ENCODE results near the gene PTPRT.
A peak's percentile ranks its signal among the peaks of the same experiment; 100 is the strongest.

PTPRT gene

DNA sequence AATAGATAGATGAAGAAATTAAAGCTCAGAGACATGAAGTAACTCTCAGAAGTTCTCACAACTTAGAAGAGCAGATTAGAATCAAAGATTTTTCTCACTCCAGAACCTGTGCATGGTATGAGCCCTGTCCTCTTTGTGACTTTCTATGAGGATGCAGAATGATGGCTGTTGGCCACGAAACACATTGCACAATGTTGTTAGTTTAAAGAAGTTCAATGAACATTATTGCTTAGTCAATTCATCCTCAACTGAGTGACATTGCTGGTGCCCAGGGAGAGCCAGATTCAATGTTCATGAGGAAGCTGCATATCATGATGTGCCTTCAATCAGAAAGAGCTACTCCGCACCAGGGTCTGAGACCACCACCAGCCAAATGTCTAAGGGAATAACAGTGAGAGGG lies 633.1 kb downstream of the PTPRT start:
- TF ChIP-seq, protein P1, sequence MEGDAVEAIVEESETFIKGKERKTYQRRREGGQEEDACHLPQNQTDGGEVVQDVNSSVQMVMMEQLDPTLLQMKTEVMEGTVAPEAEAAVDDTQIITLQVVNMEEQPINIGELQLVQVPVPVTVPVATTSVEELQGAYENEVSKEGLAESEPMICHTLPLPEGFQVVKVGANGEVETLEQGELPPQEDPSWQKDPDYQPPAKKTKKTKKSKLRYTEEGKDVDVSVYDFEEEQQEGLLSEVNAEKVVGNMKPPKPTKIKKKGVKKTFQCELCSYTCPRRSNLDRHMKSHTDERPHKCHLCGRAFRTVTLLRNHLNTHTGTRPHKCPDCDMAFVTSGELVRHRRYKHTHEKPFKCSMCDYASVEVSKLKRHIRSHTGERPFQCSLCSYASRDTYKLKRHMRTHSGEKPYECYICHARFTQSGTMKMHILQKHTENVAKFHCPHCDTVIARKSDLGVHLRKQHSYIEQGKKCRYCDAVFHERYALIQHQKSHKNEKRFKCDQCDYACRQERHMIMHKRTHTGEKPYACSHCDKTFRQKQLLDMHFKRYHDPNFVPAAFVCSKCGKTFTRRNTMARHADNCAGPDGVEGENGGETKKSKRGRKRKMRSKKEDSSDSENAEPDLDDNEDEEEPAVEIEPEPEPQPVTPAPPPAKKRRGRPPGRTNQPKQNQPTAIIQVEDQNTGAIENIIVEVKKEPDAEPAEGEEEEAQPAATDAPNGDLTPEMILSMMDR (IDR thresholded peaks at IDR 0.05) = no peak
- no peak for TF ChIP-seq ZFX (IDR thresholded peaks at IDR 0.05; ENCODE audit: borderline replicate concordance)
- H3K27ac ChIP-seq = no peak overlapping the region

DNA sequence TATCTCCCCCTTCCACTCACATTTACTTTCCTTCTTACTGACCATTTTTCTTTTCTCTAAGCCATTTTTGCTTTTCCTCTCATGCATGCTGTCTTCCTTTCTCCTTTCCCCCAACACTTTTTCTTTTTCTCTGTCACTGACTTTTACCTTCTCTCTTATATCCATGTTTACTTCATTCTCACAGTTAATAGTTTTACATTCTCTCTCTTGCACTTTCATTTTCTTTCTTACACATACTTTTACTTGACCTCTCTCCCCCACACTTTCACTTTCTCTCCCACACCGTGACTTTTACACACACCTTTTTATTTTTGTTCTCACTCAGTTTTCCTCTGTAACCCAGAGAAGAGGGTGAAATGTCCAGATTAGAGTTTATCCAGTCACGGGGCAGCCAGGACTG lies 636.3 kb downstream of the PTPRT start:
- no peak overlapping the region for H3K27ac ChIP-seq
- TF ChIP-seq, protein P1 (IDR thresholded peaks at IDR 0.05) = no peak
- TF ChIP-seq ZFX (IDR thresholded peaks at IDR 0.05; ENCODE audit: borderline replicate concordance) = no peak

GRCh38 chr20:42549496-42549895 lies 640.2 kb downstream of the PTPRT start:
- no peak overlapping the region for H3K27ac ChIP-seq
- TF ChIP-seq, protein P1 (IDR thresholded peaks at IDR 0.05) = no peak
- no peak for TF ChIP-seq ZFX (IDR thresholded peaks at IDR 0.05; ENCODE audit: borderline replicate concordance)

- TF ChIP-seq, protein P1 (IDR thresholded peaks at IDR 0.05) = no peak
- TF ChIP-seq ZFX (IDR thresholded peaks at IDR 0.05; ENCODE audit: borderline replicate concordance) = no peak
- H3K27ac ChIP-seq = no peak overlapping the region
Measured at GRCh38 chr20:42544926-42545325, 644.8 kb downstream of the PTPRT start.

DNA sequence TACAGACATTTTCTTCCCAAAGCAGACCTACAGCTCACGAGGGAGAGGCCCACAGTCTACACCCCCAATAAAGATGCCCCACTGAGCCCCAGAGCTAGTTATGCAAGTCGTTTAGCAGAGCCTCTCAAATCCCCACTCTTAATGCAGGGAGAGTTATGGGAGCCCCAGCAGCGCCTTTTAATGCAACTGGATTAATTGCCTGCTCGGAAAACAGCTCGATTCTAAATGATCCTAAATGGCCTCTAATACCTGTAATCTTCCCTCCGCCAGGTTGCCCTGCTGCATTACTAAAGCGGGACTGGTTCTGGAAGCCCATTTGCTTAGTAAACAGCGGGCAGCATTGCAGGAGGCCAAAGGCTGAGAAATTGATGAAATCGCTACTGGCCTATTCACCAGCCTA lies 656.9 kb downstream of the PTPRT start:
- H3K27ac ChIP-seq = no peak overlapping the region
- no peak for TF ChIP-seq ZFX (IDR thresholded peaks at IDR 0.05; ENCODE audit: borderline replicate concordance)
- TF ChIP-seq, protein P1 (IDR thresholded peaks at IDR 0.05) = no peak

- H3K27ac ChIP-seq = no peak overlapping the region
- TF ChIP-seq ZFX (IDR thresholded peaks at IDR 0.05; ENCODE audit: borderline replicate concordance) = no peak
- TF ChIP-seq, protein P1 (IDR thresholded peaks at IDR 0.05) = no peak
Measured at GRCh38 chr20:42531508-42531961, 658.2 kb downstream of the PTPRT start.

- no peak overlapping the region for H3K27ac ChIP-seq
- TF ChIP-seq, protein P1 (IDR thresholded peaks at IDR 0.05) = peak; percentile 78
- no peak for TF ChIP-seq ZFX (IDR thresholded peaks at IDR 0.05; ENCODE audit: borderline replicate concordance)
Measured at GRCh38 chr20:42530855-42531448, 658.8 kb downstream of the PTPRT start.

Measured in 22Rv1 (cell line).